Panc1 (cell line): Measurements from ENCODE around the gene MSH2.

ENCODE experiments used
- POLR2AphosphoS5 ChIP-seq: IDR thresholded peaks from 2 replicates; pipeline ENCODE4 v1.6.1; 2012; ENCODE audit warnings: mild to moderate bottlenecking, low read depth, low read length, moderate library complexity
- REST ChIP-seq, 2 experiments: IDR thresholded peaks; 2 replicates each; pipeline ENCODE4 v1.6.1; 2011 to 2012; ENCODE audit warnings: low read depth in 2 of 2, control low read depth in 1 of 2, low read length in 1 of 2, mild to moderate bottlenecking in 1 of 2, moderate library complexity in 1 of 2; ENCODE audit not compliant: insufficient read depth in 1 of 2
- SIN3A ChIP-seq: IDR thresholded peaks from 2 replicates; pipeline ENCODE4 v1.6.1; 2012; ENCODE audit warnings: low read depth, mild to moderate bottlenecking, low read length, moderate library complexity, borderline replicate concordance; ENCODE audit not compliant: insufficient read depth
- TF ChIP-seq, protein P1 (sequence below): fragments of 450-650 bp; IDR thresholded peaks from 2 replicates; pipeline ENCODE4 v1.5.1; 2017; ENCODE audit warnings: mild to moderate bottlenecking

GRCh38 chr2:47531378-47532042, 128.6 kb downstream of the MSH2 start:
- TF ChIP-seq, protein P1, sequence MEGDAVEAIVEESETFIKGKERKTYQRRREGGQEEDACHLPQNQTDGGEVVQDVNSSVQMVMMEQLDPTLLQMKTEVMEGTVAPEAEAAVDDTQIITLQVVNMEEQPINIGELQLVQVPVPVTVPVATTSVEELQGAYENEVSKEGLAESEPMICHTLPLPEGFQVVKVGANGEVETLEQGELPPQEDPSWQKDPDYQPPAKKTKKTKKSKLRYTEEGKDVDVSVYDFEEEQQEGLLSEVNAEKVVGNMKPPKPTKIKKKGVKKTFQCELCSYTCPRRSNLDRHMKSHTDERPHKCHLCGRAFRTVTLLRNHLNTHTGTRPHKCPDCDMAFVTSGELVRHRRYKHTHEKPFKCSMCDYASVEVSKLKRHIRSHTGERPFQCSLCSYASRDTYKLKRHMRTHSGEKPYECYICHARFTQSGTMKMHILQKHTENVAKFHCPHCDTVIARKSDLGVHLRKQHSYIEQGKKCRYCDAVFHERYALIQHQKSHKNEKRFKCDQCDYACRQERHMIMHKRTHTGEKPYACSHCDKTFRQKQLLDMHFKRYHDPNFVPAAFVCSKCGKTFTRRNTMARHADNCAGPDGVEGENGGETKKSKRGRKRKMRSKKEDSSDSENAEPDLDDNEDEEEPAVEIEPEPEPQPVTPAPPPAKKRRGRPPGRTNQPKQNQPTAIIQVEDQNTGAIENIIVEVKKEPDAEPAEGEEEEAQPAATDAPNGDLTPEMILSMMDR = no peak
- TF ChIP-seq POLR2AphosphoS5 = no peak
- TF ChIP-seq REST (IDR thresholded peaks at IDR 0.05; ENCODE audit: insufficient read depth in 1 of 2, low read depth in 2 of 2, low read length in 1 of 2) = no peak
- no peak for TF ChIP-seq SIN3A
